Gastrocnemius medialis (tissue), 4 donors: ENCODE results near the gene DNAAF5. TPM values are rescaled to one million over a fixed set of nuclear protein-coding genes. Genes with fewer than 3 reads are reported as not detected.

Experiments used
- ATAC-seq, 2 donors: fragments of 150-250 bp; one replicate each; pipeline ENCODE4 v1.9.1; 2016
- DNase-seq, 2 donors: peaks; one replicate each; pipeline ENCODE4 v3.0.0-alpha.2; 2019
- H3K27ac ChIP-seq, 4 donors: fragments of 200-600 bp; sonication (generic); 1 replicate in 1 of 4; 2 replicates in 3 of 4; pipeline ENCODE4 v1.5.1; 2016 to 2018; ENCODE audit warnings: mild to moderate bottlenecking in 2 of 4, moderate library complexity in 1 of 4
- H3K27me3 ChIP-seq, 3 donors: fragments of 200-600 bp; sonication (generic) in 2 of 3; 1 replicate in 1 of 3; 2 replicates in 2 of 3; pipeline versions ENCODE4 v1.5.1 to v1.6.0; 2016 to 2019; ENCODE audit warnings: mild to moderate bottlenecking in 1 of 3, moderate library complexity in 1 of 3
- H3K36me3 ChIP-seq, 2 donors: fragments of 200-600 bp; sonication (generic) in 1 of 2; one replicate each; pipeline ENCODE4 v1.5.1; 2017 to 2018
- H3K4me1 ChIP-seq, 2 donors: fragments of 200-600 bp; sonication (generic) in 1 of 2; one replicate each; pipeline ENCODE4 v1.5.1; 2016 to 2017; ENCODE audit warnings: mild to moderate bottlenecking in 2 of 2
- H3K4me3 ChIP-seq, 4 donors: fragments of 200-600 bp; sonication (generic) in 3 of 4; 1 replicate in 1 of 4; 2 replicates in 3 of 4; pipeline ENCODE4 v1.5.1; 2016 to 2019; ENCODE audit warnings: mild to moderate bottlenecking in 2 of 4
- H3K9me3 ChIP-seq, 3 donors: fragments of 200-600 bp; sonication (generic) in 2 of 3; 1 replicate in 1 of 3; 2 replicates in 2 of 3; pipeline ENCODE4 v1.5.1; 2016 to 2019
- CTCF ChIP-seq, 5 experiments: fragments of 450-650 bp in 3 of 5; fragments of 200-600 bp in 2 of 5; sonication (generic) in 2 of 5; IDR thresholded peaks in 4 of 5; conservative IDR thresholded peaks in 1 of 5; 1 replicate in 4 of 5; 2 replicates in 1 of 5; pipeline ENCODE4 v1.5.1; 2016 to 2019; ENCODE audit warnings: antibody characterized with exemption in 5 of 5, mild to moderate bottlenecking in 3 of 5, moderate library complexity in 3 of 5
- POLR2A ChIP-seq, 2 donors: fragments of 450-650 bp; IDR thresholded peaks; one replicate each; pipeline ENCODE4 v1.6.1; 2017; ENCODE audit warnings: antibody characterized with exemption in 2 of 2, mild to moderate bottlenecking in 2 of 2, moderate library complexity in 2 of 2
- in situ Hi-C, 4 donors: fragments of 200-750 bp; cut with MboI; loops; one replicate each; pipeline versions ENCODE4 v1.15.0 to v1.8.0; 2017; ENCODE audit warnings: low sequenced_read_pairs in 4 of 4
- intact Hi-C: fragments of 100-400 bp; cut with DNase I; formaldehyde crosslinking; loops from one replicate; pipeline ENCODE4 v1.15.1; 2023; ENCODE audit warnings: low total_unique reads
- total RNA-seq, 4 donors: library from RNA; depleted of rRNA; stranded (reverse); fragments of >200 nt; gene quantifications; one replicate each; pipeline versions ENCODE4 v1.1.0 to v1.2.3, GENCODE V29; 2016

DNAAF5 gene
- total RNA-seq, 4 donors from 2014 or later: 22.4 to 36.2 (median 30.6) TPM

DNA sequence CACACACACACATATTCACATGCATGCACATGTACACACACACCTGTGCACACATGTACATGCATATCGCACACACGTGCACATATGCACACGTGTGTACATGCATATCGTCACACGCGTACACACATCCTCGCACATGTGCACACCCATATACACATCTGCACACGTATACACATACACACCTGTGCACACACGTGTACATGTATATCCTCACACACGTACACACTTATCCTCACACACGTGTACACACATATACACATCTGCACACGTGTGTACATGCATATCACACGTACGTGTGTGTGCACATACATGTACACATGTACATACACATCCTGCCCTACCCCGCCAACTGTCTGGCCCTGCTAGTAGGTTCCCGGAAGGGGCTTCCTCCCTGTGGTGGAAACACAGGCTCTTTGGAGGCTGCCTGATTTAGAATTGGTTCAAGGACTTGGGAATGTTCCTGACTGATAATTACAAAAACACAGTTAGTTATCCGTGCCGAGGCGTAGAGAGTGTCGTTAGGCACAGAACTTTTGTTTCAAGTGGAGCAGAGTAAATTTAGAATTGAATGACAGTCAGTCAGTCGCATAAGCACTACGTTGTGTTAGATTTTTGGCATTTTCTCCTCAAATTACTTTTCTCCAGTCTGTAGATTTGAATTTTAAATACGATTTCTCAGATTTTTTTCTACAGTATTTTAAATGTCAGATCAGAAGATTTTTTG is 19.1 kb downstream of the DNAAF5 start:
- intact Hi-C loops (no loop called here), in situ Hi-C loops (no loop called here)
- Histone ChIP-seq H3K27ac (no peak overlapping the region), H3K27me3 (no peaks in the 10 kb centered on the region), H3K9me3 (no peaks in the 10 kb centered on the region), H3K4me1 (no peaks in the 10 kb centered on the region), H3K4me3 (no peak overlapping the region), H3K36me3 (peaks cover 0 to 10% of the 10 kb centered on the region in 2 donors)
- peak in 1 of 2 donors; percentile 1 for DNase-seq
- no peak for ATAC-seq
- TF ChIP-seq POLR2A (IDR thresholded peaks at IDR 0.05) (no peak), CTCF (IDR thresholded peaks at IDR 0.05 in 4 of 5, conservative IDR thresholded peaks at IDR 0.05 in 1 of 5) (no peak)

GRCh38 chr7:746155-747061 is 19.9 kb downstream of the DNAAF5 start:
- Histone ChIP-seq H3K9me3 (no peaks in the 10 kb centered on the region), H3K4me1 (no peaks in the 10 kb centered on the region), H3K36me3 (peaks cover 0 to 2% of the 10 kb centered on the region in 2 donors), H3K27ac (no peak overlapping the region), H3K27me3 (no peaks in the 10 kb centered on the region), H3K4me3 (no peak overlapping the region)
- in situ Hi-C loops (no loop called here), intact Hi-C loops (no loop called here)
- ATAC-seq: no peak
- no peak for TF ChIP-seq POLR2A (IDR thresholded peaks at IDR 0.05)
- no peak for TF ChIP-seq CTCF (IDR thresholded peaks at IDR 0.05 in 4 of 5, conservative IDR thresholded peaks at IDR 0.05 in 1 of 5)
- DNase-seq: no peak

- intact Hi-C loops (no loop called here), in situ Hi-C loops (no loop called here)
- no peak for ATAC-seq
- Histone ChIP-seq H3K36me3 (no peaks in the 10 kb centered on the region), H3K4me1 (no peaks in the 10 kb centered on the region), H3K27me3 (no peaks in the 10 kb centered on the region), H3K9me3 (no peaks in the 10 kb centered on the region), H3K27ac (no peak overlapping the region), H3K4me3 (no peak overlapping the region)
- TF ChIP-seq CTCF (IDR thresholded peaks at IDR 0.05 in 4 of 5, conservative IDR thresholded peaks at IDR 0.05 in 1 of 5) (no peak), POLR2A (IDR thresholded peaks at IDR 0.05) (no peak)
- no peak for DNase-seq
These were observed 20.7 kb downstream of the DNAAF5 start for GRCh38 chr7:747186-747585.

- Histone ChIP-seq H3K27ac (no peak overlapping the region), H3K27me3 (no peaks in the 10 kb centered on the region), H3K36me3 (no peaks in the 10 kb centered on the region), H3K9me3 (no peaks in the 10 kb centered on the region), H3K4me1 (no peaks in the 10 kb centered on the region), H3K4me3 (no peak overlapping the region)
- DNase-seq (no peak), ATAC-seq (no peak)
- in situ Hi-C loops (no loop called here), intact Hi-C loops (no loop called here)
- no peak for TF ChIP-seq POLR2A (IDR thresholded peaks at IDR 0.05)
- TF ChIP-seq CTCF (IDR thresholded peaks at IDR 0.05 in 4 of 5, conservative IDR thresholded peaks at IDR 0.05 in 1 of 5): no peak
These were observed 21.9 kb downstream of the DNAAF5 start for GRCh38 chr7:748446-748845.
